Smooth muscle cell (in vitro differentiated cells): ENCODE results near the gene UBIAD1. TPM values are rescaled to one million over a fixed set of nuclear protein-coding genes. Genes with fewer than 3 reads are reported as not detected.

Experiments used
- DNase-seq: peaks from one replicate; lab custom pipeline; 2025; ENCODE audit not compliant: unreplicated experiment; lab: John Stamatoyannopoulos, UW
- H2AFZ ChIP-seq: fragments of 200-600 bp; sonication (generic); 2 replicates; pipeline ENCODE4 v1.6.0; 2016; ENCODE audit warnings: antibody characterized with exemption, low read depth, mild to moderate bottlenecking
- H3F3A ChIP-seq: fragments of 200-600 bp; sonication (generic); 2 replicates; pipeline ENCODE4 v1.6.0; 2017; ENCODE audit warnings: antibody characterized with exemption, low read depth
- H3K27ac ChIP-seq: fragments of 200-600 bp; sonication (generic); 2 replicates; pipeline ENCODE4 v1.5.1; 2016; ENCODE audit warnings: low read depth, mild to moderate bottlenecking
- H3K27me3 ChIP-seq: fragments of 200-600 bp; sonication (generic); 2 replicates; pipeline ENCODE4 v1.6.1; 2016; ENCODE audit warnings: low read depth, mild to moderate bottlenecking
- H3K36me3 ChIP-seq: fragments of 200-600 bp; sonication (generic); 2 replicates; pipeline ENCODE4 v1.5.1; 2016; ENCODE audit warnings: low read depth
- H3K4me1 ChIP-seq: fragments of 200-600 bp; sonication (generic); 2 replicates; pipeline ENCODE4 v1.5.1; 2016; ENCODE audit warnings: low read depth
- H3K4me2 ChIP-seq: fragments of 200-600 bp; sonication (generic); 2 replicates; pipeline ENCODE4 v1.6.0; 2016; ENCODE audit warnings: mild to moderate bottlenecking
- H3K4me3 ChIP-seq: fragments of 200-600 bp; sonication (generic); 2 replicates; pipeline ENCODE4 v1.5.1; 2016; ENCODE audit warnings: mild to moderate bottlenecking
- H3K79me2 ChIP-seq: fragments of 200-600 bp; sonication (generic); 2 replicates; pipeline ENCODE4 v1.6.0; 2016; ENCODE audit warnings: low read depth, mild to moderate bottlenecking
- H3K9ac ChIP-seq: fragments of 200-600 bp; sonication (generic); 2 replicates; pipeline ENCODE4 v1.6.0; 2016; ENCODE audit warnings: low read depth
- H3K9me3 ChIP-seq: fragments of 200-600 bp; sonication (generic); replicated peaks from 2 replicates; pipeline ENCODE4 v1.5.1; 2016; ENCODE audit warnings: low read depth
- H4K20me1 ChIP-seq: fragments of 200-600 bp; sonication (generic); 2 replicates; pipeline ENCODE4 v1.6.0; 2016; ENCODE audit warnings: low read depth
- WGBS: methylation state at CpG from one replicate; pipeline ENCODE4 v1.1.7; 2016; ENCODE audit warnings: low lambda C conversion rate; 5-methylcytosine and 5-hydroxymethylcytosine counted together
- polyA plus RNA-seq: library from polyadenylated mRNA; unstranded; fragments of >200 nt; fragmentation: Nextera tagmentation; extraction: Ambion mirVana; gene quantifications from 2 replicates; pipeline ENCODE4 v1.2.1, GENCODE V29; 2016
- total RNA-seq: library from RNA; depleted of rRNA; stranded (reverse); fragments of >200 nt; gene quantifications from 2 replicates; pipeline ENCODE4 v1.2.3, GENCODE V29; 2014
- TF ChIP-seq, protein P1 (sequence below): fragments of 200-600 bp; sonication (generic); IDR thresholded peaks from 2 replicates; pipeline ENCODE4 v1.5.1; 2017; ENCODE audit warnings: borderline replicate concordance, mild to moderate bottlenecking, antibody characterized with exemption; ENCODE audit not compliant: insufficient read depth, poor library complexity, severe bottlenecking

The UBIAD1 gene
- total and polyA plus RNA-seq, 2 experiments from 2014 or later, result 5.8 to 7.9 TPM

DNA sequence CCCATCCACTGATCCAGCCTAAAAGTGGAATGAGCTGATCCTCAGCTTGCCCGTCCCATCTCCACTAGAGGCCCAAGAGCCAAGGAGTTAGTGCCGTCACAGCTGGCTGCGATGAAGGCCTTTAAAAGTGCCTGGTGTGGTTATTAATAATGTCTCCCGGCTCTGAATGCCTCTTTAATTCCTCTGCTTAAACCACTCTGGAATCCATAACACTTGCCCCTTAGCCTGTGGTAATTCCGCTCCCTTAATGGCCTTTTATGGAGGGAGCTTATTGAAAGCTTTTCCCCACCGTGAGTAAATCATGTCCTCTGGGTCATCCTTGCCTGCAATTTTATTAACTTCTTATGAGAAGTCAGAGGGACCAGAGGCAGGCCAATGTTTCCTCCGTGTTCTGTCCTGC is 55.4 kb downstream of the UBIAD1 start:
- H3K4me3 ChIP-seq, result no peak overlapping the region
- no peak overlapping the region for H2AFZ ChIP-seq
- TF ChIP-seq, protein P1, sequence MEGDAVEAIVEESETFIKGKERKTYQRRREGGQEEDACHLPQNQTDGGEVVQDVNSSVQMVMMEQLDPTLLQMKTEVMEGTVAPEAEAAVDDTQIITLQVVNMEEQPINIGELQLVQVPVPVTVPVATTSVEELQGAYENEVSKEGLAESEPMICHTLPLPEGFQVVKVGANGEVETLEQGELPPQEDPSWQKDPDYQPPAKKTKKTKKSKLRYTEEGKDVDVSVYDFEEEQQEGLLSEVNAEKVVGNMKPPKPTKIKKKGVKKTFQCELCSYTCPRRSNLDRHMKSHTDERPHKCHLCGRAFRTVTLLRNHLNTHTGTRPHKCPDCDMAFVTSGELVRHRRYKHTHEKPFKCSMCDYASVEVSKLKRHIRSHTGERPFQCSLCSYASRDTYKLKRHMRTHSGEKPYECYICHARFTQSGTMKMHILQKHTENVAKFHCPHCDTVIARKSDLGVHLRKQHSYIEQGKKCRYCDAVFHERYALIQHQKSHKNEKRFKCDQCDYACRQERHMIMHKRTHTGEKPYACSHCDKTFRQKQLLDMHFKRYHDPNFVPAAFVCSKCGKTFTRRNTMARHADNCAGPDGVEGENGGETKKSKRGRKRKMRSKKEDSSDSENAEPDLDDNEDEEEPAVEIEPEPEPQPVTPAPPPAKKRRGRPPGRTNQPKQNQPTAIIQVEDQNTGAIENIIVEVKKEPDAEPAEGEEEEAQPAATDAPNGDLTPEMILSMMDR, result no peak
- no peak overlapping the region for H3K9ac ChIP-seq
- WGBS, result 71% methylated on average over 7 of the region's 7 CpGs
- H3K27me3 ChIP-seq, result no peaks in the 10 kb centered on the region
- no peaks in the 10 kb centered on the region for H3F3A ChIP-seq
- H4K20me1 ChIP-seq, result no peaks in the 10 kb centered on the region
- no peak overlapping the region for H3K27ac ChIP-seq
- no peaks in the 10 kb centered on the region for H3K9me3 ChIP-seq
- no peaks in the 10 kb centered on the region for H3K36me3 ChIP-seq
- no peaks in the 10 kb centered on the region for H3K79me2 ChIP-seq
- no peaks in the 10 kb centered on the region for H3K4me1 ChIP-seq
- DNase-seq, result no peak
- no peak overlapping the region for H3K4me2 ChIP-seq

DNA sequence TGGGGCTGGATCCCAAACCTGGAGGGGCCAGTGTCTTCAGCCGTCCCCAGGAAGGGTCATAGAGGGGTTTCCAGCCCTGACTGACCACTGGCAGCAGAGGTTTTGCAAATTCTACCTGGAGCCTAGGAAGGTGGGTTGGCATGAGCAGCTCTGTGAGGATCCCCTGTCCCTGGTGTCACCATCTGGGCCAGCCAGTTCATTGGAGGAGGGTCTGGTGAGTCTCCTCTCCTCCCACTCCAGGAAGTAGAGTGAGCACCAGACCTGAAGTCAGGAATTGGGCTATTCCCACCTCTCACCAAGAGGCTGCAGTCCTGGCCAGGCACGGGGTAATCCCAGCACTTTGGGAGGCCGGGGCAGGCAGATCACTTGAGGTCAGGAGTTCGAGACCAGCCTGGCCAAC is 57.4 kb downstream of the UBIAD1 start:
- Histone ChIP-seq H3K27ac (no peak overlapping the region), H3K4me2 (no peak overlapping the region), H2AFZ (no peak overlapping the region), H3K4me1 (no peaks in the 10 kb centered on the region), H3F3A (no peaks in the 10 kb centered on the region), H3K9me3 (no peaks in the 10 kb centered on the region), H3K27me3 (no peaks in the 10 kb centered on the region), H3K9ac (no peak overlapping the region), H3K79me2 (no peaks in the 10 kb centered on the region), H3K36me3 (no peaks in the 10 kb centered on the region), H3K4me3 (no peak overlapping the region), H4K20me1 (no peaks in the 10 kb centered on the region)
- TF ChIP-seq, protein P1, result no peak
- no peak for DNase-seq
- WGBS, result 90% methylated on average over 4 of the region's 4 CpGs

DNA sequence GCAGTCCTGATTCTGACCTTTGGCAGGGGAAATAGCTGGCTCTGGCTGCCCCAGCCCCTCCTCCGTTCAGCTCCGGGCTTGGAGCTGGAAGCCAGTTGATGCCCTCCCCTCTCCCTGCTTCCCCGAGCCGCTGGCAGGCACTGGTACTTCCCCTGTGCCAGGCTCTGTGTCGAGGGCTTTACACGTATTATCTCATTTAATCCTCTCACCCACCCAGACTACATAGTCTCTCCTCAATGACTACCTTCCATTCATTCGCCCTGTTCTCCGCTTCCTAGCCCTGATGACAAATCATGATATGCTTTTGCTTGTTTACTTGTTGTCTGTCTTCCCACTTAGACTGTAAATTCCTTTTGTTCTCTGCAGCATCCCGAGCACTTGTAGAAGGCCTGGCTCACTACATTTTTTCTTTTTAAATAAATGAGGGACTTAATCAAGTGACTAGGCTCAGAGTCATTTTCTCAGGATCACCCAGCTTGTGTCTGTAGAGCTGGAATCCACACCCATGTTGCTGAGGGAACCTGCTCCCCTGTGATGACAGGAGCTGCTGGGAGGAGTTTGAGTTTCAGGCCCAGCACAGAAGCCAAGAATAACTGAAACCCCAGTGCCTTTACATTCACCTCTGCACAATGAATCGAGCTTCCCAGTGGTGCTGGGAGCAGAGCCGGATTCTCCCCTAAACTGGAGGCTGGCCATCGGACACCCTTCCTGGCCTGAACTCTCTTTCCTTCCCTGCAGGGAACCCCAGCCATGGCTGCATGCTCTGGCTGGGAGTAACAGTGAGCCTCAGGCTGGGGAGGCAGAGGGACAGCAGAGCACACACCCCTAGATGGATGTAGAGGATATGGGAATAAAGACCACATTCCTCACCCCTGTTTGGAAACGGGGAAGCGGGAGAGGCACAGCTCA is 58.3 kb downstream of the UBIAD1 start:
- H3K9ac ChIP-seq, result no peak overlapping the region
- H3K4me1 ChIP-seq, result no peaks in the 10 kb centered on the region
- H3K36me3 ChIP-seq, result no peaks in the 10 kb centered on the region
- no peak overlapping the region for H2AFZ ChIP-seq
- no peak overlapping the region for H3K27ac ChIP-seq
- no peaks in the 10 kb centered on the region for H3K9me3 ChIP-seq
- H3F3A ChIP-seq, result no peaks in the 10 kb centered on the region
- H4K20me1 ChIP-seq, result no peaks in the 10 kb centered on the region
- no peak for DNase-seq
- 72% methylated on average over 14 of the region's 14 CpGs for WGBS
- no peaks in the 10 kb centered on the region for H3K27me3 ChIP-seq
- TF ChIP-seq, protein P1, result no peak
- H3K4me3 ChIP-seq, result no peak overlapping the region
- H3K79me2 ChIP-seq, result no peaks in the 10 kb centered on the region
- H3K4me2 ChIP-seq, result no peak overlapping the region
